ENCODE results near the gene NDUFB6. TPM values are rescaled to one million over a fixed set of nuclear protein-coding genes. Genes with fewer than 3 reads are reported as not detected.
"Not testable (repeated sequence)": the region's sequence is repeated elsewhere in the genome, so short reads cannot be mapped to it uniquely, and the experiment has no call there.

Gene NDUFB6
- total RNA-seq, 1 donor from 2014 or later = 180 TPM

DNA sequence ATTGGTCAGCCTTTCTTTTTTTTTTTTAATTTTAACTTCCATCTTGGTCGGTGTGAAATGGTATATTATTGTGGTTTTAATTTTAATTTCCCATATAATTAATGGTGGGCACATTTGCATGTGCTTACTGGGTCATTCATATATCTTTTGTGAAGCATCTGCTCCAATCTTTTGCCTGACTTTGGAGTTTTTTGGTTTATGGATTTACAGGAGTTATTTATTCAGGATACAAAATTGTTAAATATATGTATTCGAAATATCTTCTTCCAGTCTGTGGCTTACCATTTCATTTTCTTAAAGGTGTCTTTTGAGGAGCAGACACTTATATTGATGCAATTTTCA lies 46.3 kb downstream of the NDUFB6 start:
- intact Hi-C loops (cut with micrococcal nuclease) = no loop called here
- DNase-seq (no peak), ATAC-seq (no peak)

DNA sequence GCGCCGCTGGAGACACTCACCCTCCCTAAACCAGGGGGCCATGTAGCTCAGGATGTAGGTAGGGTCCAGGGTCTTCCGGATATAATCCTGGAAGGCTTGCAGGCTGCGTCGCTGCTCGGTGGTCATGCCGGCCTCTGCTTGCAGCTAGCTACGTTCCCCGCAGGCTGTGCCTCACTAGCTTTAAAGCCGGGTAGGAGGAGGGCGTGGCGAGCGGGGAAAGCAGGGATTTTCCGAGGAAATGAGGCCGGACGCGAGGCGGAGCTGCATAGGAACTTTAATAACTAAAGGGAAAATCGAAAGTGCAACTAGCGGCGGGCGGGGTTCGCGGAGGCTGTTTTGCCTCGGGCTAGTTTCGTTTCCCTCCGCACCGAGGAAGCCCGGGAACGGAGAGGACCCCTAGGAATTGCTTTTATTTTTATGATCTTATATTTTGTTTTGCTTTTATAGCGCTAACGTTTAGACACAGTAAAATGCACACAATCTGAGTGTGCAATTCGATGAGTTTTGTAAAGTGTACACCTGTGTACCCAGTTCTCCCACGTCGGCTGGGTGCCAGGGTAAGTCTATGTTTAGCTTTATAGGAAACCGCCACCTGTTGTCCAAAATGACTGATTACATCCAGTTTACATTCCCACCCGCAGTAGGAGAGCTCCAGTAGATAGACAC lies 46.8 kb downstream of the NDUFB6 start, which contains the start of gene RIGI:
Gene RIGI, minus strand, starts transcription at position 156 of the 666 bp plus-strand sequence. Its CDS starts 30 bp downstream, at position 126.
- ATAC-seq (peak; percentile 97), DNase-seq (peak; percentile 95)
- intact Hi-C loops (cut with micrococcal nuclease) = no loop called here

- no peak for DNase-seq
- intact Hi-C loops (cut with micrococcal nuclease) = no loop called here
- no peak for ATAC-seq
Observed at GRCh38 chr9:32525709-32526030, 47.3 kb downstream of the NDUFB6 start.

DNA sequence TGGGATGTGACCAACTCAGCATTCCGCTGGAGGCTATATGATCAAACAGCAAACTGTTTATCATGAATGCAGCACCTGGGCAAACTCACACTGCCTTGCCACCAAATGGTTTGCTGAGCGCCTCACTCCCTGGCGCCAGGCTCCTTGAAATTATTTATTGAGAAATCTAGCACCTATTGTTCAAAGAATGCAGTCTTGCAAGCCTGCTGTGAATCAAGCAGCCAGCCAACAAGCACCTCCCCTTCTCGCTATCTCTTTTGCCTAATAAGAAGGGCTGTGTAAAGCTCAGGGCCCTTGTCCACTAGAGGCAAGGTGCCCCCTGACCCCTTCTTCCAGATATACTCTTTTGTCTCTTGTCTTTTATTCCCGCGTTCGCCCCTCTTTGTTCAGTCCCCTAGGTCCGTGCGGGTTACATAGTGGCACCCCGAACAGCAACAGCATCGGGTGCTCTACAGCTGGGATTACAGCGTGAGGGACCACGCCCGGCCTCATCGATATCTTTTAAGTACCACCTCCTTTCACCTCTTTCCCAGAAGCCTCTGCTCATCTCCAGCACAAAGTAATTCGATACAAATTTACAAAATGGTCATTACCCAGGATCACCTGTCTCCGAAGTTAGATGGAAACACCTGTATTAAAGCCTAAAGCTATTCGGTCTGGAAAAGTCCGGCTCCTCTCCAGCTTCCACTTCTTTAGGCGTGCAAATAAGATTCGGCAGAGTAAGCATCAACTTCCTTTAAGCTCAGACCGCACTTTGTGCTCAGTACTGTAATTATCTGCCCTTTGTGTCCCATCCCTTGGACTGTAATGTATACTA lies 47.9 kb downstream of the NDUFB6 start:
- DNase-seq (no peak), ATAC-seq (peak; percentile 42)
- intact Hi-C loops (cut with micrococcal nuclease) = no loop called here

DNA sequence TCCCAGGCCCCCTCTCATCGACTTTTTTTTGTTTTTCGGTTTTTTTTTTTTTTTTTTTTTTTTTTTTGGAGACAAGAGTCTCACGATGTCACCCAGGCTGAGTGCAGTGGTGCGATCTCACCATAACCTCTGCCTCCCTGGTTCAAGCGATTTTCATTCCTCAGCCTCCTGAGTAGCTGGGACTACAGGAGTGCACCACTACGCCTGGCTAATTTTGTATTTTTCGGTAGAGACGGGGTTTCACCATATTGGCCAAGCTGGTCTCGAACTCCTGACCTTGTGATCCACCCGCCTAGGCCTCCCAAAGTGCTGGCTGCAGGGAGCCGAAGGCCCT lies 48.4 kb downstream of the NDUFB6 start:
- ATAC-seq; intact Hi-C loops (cut with micrococcal nuclease); DNase-seq: not testable (repeated sequence)

GRCh38 chr9:32523910-32524309 lies 49.0 kb downstream of the NDUFB6 start:
- ATAC-seq (no peak), DNase-seq (no peak)
- intact Hi-C loops (cut with micrococcal nuclease) = no loop called here

- no peak for DNase-seq
- intact Hi-C loops (cut with micrococcal nuclease) = no loop called here
- ATAC-seq = no peak
Observed at GRCh38 chr9:32518276-32518675, 54.7 kb downstream of the NDUFB6 start.

GRCh38 chr9:32516241-32516640 lies 56.7 kb downstream of the NDUFB6 start:
- no peak for DNase-seq
- intact Hi-C loops (cut with micrococcal nuclease) = no loop called here
- ATAC-seq = no peak

DNA sequence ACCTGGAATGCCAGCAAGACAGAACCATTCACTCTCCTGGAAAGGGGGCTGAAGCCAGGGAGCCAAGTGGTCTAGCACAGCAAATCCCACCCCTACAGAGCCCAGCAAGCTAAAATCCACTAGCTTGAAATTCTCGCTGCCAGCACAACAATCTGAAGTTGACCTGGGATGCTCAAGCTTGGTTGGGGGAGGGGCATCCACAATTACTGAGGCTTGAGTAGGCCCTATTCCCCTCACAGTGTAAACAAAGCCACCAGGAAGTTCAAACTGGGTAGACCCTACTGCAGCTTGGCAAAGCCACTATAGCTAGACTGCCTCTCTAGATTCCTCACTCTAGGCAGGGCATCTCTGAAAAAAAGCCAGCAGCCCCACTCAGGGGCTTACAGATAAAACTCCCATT lies 64.2 kb downstream of the NDUFB6 start:
- ATAC-seq (no peak), DNase-seq (no peak)
- intact Hi-C loops (cut with micrococcal nuclease) = no loop called here

DNA sequence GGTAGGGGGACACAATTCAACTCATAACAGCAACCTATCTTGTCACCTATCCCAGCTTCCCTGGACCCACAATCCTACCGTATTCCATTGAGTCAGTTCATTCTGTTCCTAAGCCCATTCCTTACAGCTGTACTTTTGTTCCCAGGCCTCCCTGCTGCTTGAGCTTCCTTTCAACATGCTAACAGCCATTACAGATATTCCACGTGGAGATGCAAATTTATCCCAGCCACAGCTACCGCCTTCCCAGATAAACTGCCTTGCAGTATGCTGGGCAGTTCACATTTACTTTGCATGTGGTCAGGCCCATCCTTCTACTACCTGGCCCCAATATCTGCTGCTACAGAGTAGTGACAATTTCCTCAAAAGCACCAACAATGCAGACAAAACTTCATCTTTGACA lies 70.0 kb downstream of the NDUFB6 start:
- ATAC-seq (no peak), DNase-seq (no peak)
- intact Hi-C loops (cut with micrococcal nuclease) = no loop called here

Other genes with a start within 250 kb of the NDUFB6 start
- gene ACO1, start 188.5 kb downstream of the NDUFB6 start, total RNA-seq = 62.1 TPM
- 4.5 TPM for gene RIGI, start 47.0 kb downstream of the NDUFB6 start, total RNA-seq
- 19.1 TPM for gene SMIM27, start 20.8 kb downstream of the NDUFB6 start, total RNA-seq
- gene TOPORS, start 20.6 kb downstream of the NDUFB6 start, total RNA-seq = 9.4 TPM
- gene TAF1L, start 62.5 kb upstream of the NDUFB6 start, total RNA-seq = not detected
- not detected for gene TMEM215, start 210.4 kb upstream of the NDUFB6 start, total RNA-seq

All from left ventricle myocardium superior (tissue), 1 donor.